Adipocyte (in vitro differentiated cells): ENCODE results near the gene C16orf95.
"Not testable (repeated sequence)": the region's sequence is repeated elsewhere in the genome, so short reads cannot be mapped to it uniquely, and the experiment has no call there.

Experiments
- DNase-seq: peaks from one replicate; pipeline ENCODE4 v3.0.0-alpha.2; 2015; ENCODE audit warnings: low read depth
- H3K27me3 ChIP-seq: replicated peaks from 2 replicates; pipeline ENCODE4 v1.7.0; 2013; ENCODE audit warnings: mild to moderate bottlenecking, low read length, moderate library complexity; ENCODE audit not compliant: control insufficient read depth, insufficient read depth
- H3K36me3 ChIP-seq: 2 replicates; pipeline ENCODE4 v1.7.0; 2013; ENCODE audit warnings: low read length, mild to moderate bottlenecking, moderate library complexity; ENCODE audit not compliant: control insufficient read depth, insufficient read depth, severe bottlenecking
- H3K4me1 ChIP-seq: 2 replicates; pipeline ENCODE4 v1.7.0; 2013; ENCODE audit warnings: mild to moderate bottlenecking, low read length, moderate library complexity; ENCODE audit not compliant: control insufficient read depth, insufficient read depth
- H3K4me3 ChIP-seq: 2 replicates; pipeline ENCODE4 v1.7.0; 2013; ENCODE audit warnings: mild to moderate bottlenecking, low read length, moderate library complexity
- H3K9ac ChIP-seq: 2 replicates; pipeline ENCODE4 v1.7.0; 2013; ENCODE audit warnings: mild to moderate bottlenecking, low read length, moderate library complexity
- H3K9me3 ChIP-seq: 2 replicates; pipeline ENCODE4 v1.7.0; 2013; ENCODE audit warnings: mild to moderate bottlenecking, low read length, moderate library complexity; ENCODE audit not compliant: control insufficient read depth

C16orf95 gene

GRCh38 chr16:87345726-87346424 lies 28.7 kb upstream of the C16orf95 start:
- H3K9me3 ChIP-seq: no peaks in the 10 kb centered on the region
- DNase-seq: no peak
- peaks cover 37% of the 10 kb centered on the region for H3K36me3 ChIP-seq
- peaks cover 14% of the 10 kb centered on the region for H3K4me1 ChIP-seq
- H3K9ac ChIP-seq: no peak overlapping the region
- H3K4me3 ChIP-seq: no peak overlapping the region
- no peaks in the 10 kb centered on the region for H3K27me3 ChIP-seq

DNA sequence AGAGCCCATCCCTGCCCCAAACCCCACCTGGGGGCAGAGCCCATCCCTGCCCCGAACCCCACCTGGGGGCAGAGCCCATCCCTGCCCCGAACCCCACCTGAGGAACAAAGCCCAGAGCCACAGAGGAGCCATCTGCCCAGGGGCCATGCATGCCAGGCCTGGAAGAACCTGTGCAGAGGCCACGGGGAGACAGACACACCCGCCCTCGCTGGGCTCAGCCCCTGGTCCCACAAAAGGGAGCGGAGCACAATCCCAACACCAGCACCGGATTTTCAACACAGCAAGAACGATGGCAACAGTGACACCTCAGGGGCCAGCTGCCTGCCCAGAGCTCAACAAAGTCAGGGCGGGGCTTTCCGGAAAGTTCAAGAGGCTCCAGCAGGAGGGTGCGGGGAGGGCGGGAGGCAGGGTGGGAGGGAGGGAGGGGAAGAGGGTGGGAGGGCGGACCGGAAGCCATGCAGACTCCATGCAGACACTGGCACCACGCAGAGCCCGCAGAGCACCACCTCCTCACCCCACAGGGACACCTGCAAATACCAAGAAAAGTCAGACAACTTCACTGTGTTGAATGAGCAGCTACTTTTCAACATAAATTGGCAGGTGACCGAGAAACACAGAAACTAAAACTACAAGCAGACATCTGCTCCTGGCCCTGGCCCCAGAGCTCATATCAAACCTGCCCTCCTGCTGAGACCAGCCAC lies 27.9 kb upstream of the C16orf95 start:
- Histone ChIP-seq H3K9ac (no peak overlapping the region), H3K4me3 (no peak overlapping the region), H3K9me3 (no peaks in the 10 kb centered on the region), H3K27me3 (no peaks in the 10 kb centered on the region), H3K4me1 (peaks cover 6% of the 10 kb centered on the region), H3K36me3 (peaks cover 40% of the 10 kb centered on the region)
- no peak for DNase-seq

- Histone ChIP-seq H3K4me3 (no peak overlapping the region), H3K9ac (no peak overlapping the region), H3K9me3 (no peaks in the 10 kb centered on the region), H3K27me3 (no peaks in the 10 kb centered on the region), H3K36me3 (peaks cover 41% of the 10 kb centered on the region), H3K4me1 (peaks cover 3% of the 10 kb centered on the region)
- DNase-seq: no peak
Observed at GRCh38 chr16:87344165-87344930, 27.2 kb upstream of the C16orf95 start.

DNA sequence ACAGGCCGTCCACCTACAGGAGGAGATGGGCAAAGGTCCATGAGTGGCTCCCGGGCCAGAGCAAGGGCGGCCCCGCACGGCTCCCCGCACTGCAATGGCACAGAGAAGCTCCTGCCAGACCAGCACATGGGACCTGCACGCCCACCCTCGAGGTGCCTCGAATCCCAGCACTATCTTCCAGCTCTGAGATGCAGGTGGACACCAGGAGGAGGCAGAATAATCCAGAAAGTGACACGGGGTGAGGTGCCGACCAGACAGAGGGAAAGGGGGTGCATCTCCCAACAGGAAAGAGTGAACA lies 26.5 kb upstream of the C16orf95 start:
- Histone ChIP-seq H3K27me3 (no peaks in the 10 kb centered on the region), H3K36me3 (peaks cover 43% of the 10 kb centered on the region), H3K9ac (no peak overlapping the region), H3K4me3 (no peak overlapping the region), H3K4me1 (peaks cover 3% of the 10 kb centered on the region), H3K9me3 (no peaks in the 10 kb centered on the region)
- DNase-seq: no peak

GRCh38 chr16:87342978-87343752 lies 26.0 kb upstream of the C16orf95 start:
- no peaks in the 10 kb centered on the region for H3K9me3 ChIP-seq
- no peaks in the 10 kb centered on the region for H3K27me3 ChIP-seq
- no peak overlapping the region for H3K9ac ChIP-seq
- peaks cover 3% of the 10 kb centered on the region for H3K4me1 ChIP-seq
- no peak for DNase-seq
- no peak overlapping the region for H3K4me3 ChIP-seq
- peaks cover 42% of the 10 kb centered on the region for H3K36me3 ChIP-seq

- Histone ChIP-seq H3K9ac (no peak overlapping the region), H3K9me3 (no peaks in the 10 kb centered on the region), H3K36me3 (peaks cover 41% of the 10 kb centered on the region), H3K27me3 (no peaks in the 10 kb centered on the region), H3K4me3 (no peak overlapping the region), H3K4me1 (peaks cover 3% of the 10 kb centered on the region)
- DNase-seq: no peak
Observed at GRCh38 chr16:87342504-87342903, 25.3 kb upstream of the C16orf95 start.

DNA sequence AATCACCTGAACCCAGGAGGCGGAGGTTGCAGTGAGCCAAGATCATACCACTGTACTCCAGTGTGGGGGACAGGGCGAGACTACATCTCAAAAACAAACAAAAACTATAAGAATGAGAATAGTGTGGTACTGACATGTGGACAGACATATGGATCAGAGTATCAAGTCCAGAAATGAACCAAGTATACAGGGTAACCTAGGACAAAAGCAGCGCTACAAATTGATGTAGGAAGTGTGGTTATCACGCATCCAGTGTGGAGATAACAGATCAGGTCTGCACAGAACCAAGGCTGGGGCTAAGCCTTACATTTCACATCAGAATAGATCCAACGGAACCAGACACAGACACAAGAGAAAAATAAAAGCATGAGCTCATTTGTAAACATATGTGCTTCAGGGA lies 23.0 kb upstream of the C16orf95 start:
- Histone ChIP-seq H3K27me3 (no peaks in the 10 kb centered on the region), H3K4me3 (no peak overlapping the region), H3K9ac (no peak overlapping the region), H3K36me3 (peaks cover 44% of the 10 kb centered on the region), H3K9me3 (no peaks in the 10 kb centered on the region), H3K4me1 (peaks cover 3% of the 10 kb centered on the region)
- DNase-seq: no peak

GRCh38 chr16:87339724-87340105 lies 22.5 kb upstream of the C16orf95 start:
- not testable (repeated sequence) for H3K4me3 ChIP-seq, H3K9ac ChIP-seq, H3K4me1 ChIP-seq, H3K9me3 ChIP-seq, DNase-seq, H3K27me3 ChIP-seq
- H3K36me3 ChIP-seq: peaks cover 49% of the 10 kb centered on the region

GRCh38 chr16:87339086-87339723 lies 22.0 kb upstream of the C16orf95 start:
- no peak overlapping the region for H3K9ac ChIP-seq
- H3K36me3 ChIP-seq: peaks cover 54% of the 10 kb centered on the region
- no peaks in the 10 kb centered on the region for H3K4me1 ChIP-seq
- no peaks in the 10 kb centered on the region for H3K27me3 ChIP-seq
- no peak for DNase-seq
- H3K9me3 ChIP-seq: no peaks in the 10 kb centered on the region
- no peak overlapping the region for H3K4me3 ChIP-seq

DNA sequence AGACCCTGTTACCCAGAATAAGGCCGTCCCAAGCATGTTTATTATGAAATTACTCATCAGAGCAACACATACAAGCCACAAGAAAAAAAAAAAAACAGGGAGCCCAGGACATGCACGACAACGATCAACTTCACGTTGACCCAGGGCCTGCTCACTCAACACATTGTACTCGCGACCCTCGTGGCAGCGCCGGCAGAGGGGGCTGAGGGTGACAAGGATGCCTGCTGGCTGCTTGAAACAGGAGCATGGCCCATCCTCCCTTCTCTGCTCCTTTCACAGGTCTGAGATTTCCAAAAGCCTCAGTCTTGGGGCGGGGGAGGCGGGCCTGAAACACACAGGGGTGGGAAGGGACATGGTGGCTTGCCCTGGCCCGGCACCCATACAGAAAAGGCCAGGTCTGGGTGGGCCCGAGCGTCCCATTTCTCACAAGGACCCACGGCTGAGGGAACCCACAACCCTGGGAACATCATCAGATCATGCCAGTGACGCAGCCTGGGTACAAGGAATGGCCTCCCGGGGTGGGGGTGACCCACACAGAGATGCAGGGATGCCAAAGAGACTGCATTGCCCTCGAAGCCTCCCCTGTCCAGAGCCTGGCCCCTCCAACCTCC lies 21.1 kb upstream of the C16orf95 start:
- H3K4me3 ChIP-seq: no peak overlapping the region
- H3K9me3 ChIP-seq: no peaks in the 10 kb centered on the region
- no peaks in the 10 kb centered on the region for H3K27me3 ChIP-seq
- no peak overlapping the region for H3K9ac ChIP-seq
- H3K4me1 ChIP-seq: no peaks in the 10 kb centered on the region
- H3K36me3 ChIP-seq: peaks cover 61% of the 10 kb centered on the region
- DNase-seq: no peak
